ENCODE results near the gene BMAL2. TPM values are rescaled to one million over a fixed set of nuclear protein-coding genes. Genes with fewer than 3 reads are reported as not detected.
A peak's percentile ranks its signal among the peaks of the same experiment; 100 is the strongest.

Gene BMAL2
- total RNA-seq, 6 experiments from 2014 or later, result 23.1 to 47.1 (median 39.9) TPM

- no peaks in the 10 kb centered on the region for H3K36me3 Mint-ChIP-seq (ENCODE audit: low read depth)
- H3K27me3 Mint-ChIP-seq (ENCODE audit: insufficient read depth), result no peaks in the 10 kb centered on the region
- peaks cover 14% of the 10 kb centered on the region for H3K4me1 Mint-ChIP-seq (ENCODE audit: low read depth)
- no peak overlapping the region for H3K27ac Mint-ChIP-seq
- no peaks in the 10 kb centered on the region for H3K9me3 Mint-ChIP-seq
- peak; percentile 22 for DNase-seq
- TF ChIP-seq CTCF (IDR thresholded peaks at IDR 0.05), result peak; percentile 87
- H3K4me3 Mint-ChIP-seq, result no peak overlapping the region
Measured at GRCh38 chr12:27305673-27306456, 26.8 kb upstream of the BMAL2 start.

- no peaks in the 10 kb centered on the region for H3K9me3 Mint-ChIP-seq
- H3K27me3 Mint-ChIP-seq (ENCODE audit: insufficient read depth), result no peaks in the 10 kb centered on the region
- H3K4me1 Mint-ChIP-seq (ENCODE audit: low read depth), result peaks cover 5% of the 10 kb centered on the region
- no peak for TF ChIP-seq CTCF (IDR thresholded peaks at IDR 0.05)
- DNase-seq, result no peak
- H3K4me3 Mint-ChIP-seq, result no peak overlapping the region
- no peak overlapping the region for H3K27ac Mint-ChIP-seq
- peaks cover 3% of the 10 kb centered on the region; the same call in 1 of the 2 replicates for H3K36me3 Mint-ChIP-seq (ENCODE audit: low read depth)
Measured at GRCh38 chr12:27309293-27309994, 23.2 kb upstream of the BMAL2 start.

- no peak for TF ChIP-seq CTCF (IDR thresholded peaks at IDR 0.05)
- Mint-ChIP-seq H3K27me3 (ENCODE audit: insufficient read depth) (no peaks in the 10 kb centered on the region), H3K36me3 (ENCODE audit: low read depth) (peaks cover 3% of the 10 kb centered on the region; the same call in 1 of the 2 replicates), H3K4me1 (ENCODE audit: low read depth) (peaks cover 5% of the 10 kb centered on the region), H3K4me3 (no peak overlapping the region), H3K27ac (no peak overlapping the region), H3K9me3 (no peaks in the 10 kb centered on the region)
- DNase-seq, result no peak
Measured at GRCh38 chr12:27309995-27310315, 22.7 kb upstream of the BMAL2 start.

DNA sequence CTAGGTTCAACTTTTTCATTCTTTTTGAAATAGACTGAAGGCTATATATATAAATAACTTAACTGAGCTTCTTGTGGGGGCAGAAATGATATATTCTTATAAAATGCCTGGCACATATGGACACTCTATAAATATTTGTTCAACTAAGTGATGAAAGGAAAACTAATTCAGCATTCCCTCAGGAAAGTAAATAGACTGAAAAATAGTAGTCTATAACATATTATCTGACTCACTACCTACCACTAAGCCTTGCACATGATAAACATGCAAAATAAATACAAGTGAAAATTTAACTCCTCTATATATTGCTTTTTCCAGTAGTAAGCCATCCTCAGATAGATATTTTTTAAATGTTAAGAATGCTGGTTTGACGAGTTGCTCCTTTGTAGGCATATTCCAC, 15.7 kb upstream of the BMAL2 start:
- H3K4me1 Mint-ChIP-seq (ENCODE audit: low read depth), result peaks cover 19% of the 10 kb centered on the region
- H3K4me3 Mint-ChIP-seq, result no peak overlapping the region
- DNase-seq, result no peak
- no peaks in the 10 kb centered on the region for H3K27me3 Mint-ChIP-seq (ENCODE audit: insufficient read depth)
- H3K36me3 Mint-ChIP-seq (ENCODE audit: low read depth), result peaks cover 3% of the 10 kb centered on the region; the same call in 1 of the 2 replicates
- no peaks in the 10 kb centered on the region for H3K9me3 Mint-ChIP-seq
- TF ChIP-seq CTCF (IDR thresholded peaks at IDR 0.05), result no peak
- no peak overlapping the region for H3K27ac Mint-ChIP-seq

DNA sequence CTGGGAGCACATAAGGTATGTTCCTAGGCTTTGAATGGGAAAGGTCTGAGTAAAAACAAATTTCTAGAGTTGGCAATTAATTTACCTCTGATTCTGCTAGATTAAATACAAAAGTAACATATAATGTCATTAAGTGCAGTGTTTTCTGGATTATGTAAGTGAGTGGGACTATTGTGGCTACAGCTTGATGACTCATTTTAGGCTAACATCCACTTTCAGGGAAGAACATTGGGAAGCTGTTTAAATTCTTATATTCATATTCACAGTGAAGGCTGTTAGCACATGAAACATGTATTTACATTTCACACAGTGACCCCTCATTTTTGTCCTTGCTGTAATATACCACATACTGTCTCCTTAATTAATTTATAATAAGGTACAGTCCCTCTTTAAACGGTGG, 13.2 kb upstream of the BMAL2 start:
- Mint-ChIP-seq H3K4me3 (no peak overlapping the region), H3K36me3 (ENCODE audit: low read depth) (no peaks in the 10 kb centered on the region), H3K4me1 (ENCODE audit: low read depth) (peaks cover 24% of the 10 kb centered on the region), H3K27ac (peak overlapping the region; percentile 50), H3K9me3 (no peaks in the 10 kb centered on the region), H3K27me3 (ENCODE audit: insufficient read depth) (no peaks in the 10 kb centered on the region)
- TF ChIP-seq CTCF (IDR thresholded peaks at IDR 0.05), result no peak
- DNase-seq, result peak; percentile 66

Data from HFFc6 (cell line).